ENCODE data around the gene ITFG1.

ITFG1 gene

DNA sequence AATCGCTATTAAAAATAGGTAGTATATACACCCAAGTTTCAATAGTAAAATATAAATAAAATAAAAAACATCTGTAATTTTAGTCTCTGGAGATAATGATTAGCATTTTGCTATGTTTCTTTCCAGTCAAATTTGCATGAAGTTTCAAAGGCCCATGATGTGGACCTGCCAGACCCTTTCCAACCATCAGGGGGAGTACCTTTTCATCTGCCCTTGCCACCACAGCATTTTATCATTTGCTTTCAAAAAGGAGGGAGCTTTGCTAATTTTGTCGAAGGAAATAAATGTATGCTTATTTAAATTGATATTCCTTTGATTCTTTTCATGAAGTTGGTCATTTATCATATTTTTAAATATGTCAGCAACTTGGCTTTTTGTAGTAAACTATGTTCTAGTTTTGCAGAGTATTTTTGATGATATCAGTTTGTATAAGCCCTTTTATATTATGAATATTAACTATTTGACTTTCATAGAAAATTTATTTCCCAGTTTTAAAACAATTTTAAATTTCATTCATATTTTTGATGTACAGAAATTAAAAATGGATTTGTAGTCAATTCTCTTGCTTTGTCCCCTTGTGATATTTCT, 201.9 kb downstream of the ITFG1 start:
- no peak for DNase-seq
- H3K36me3 Mint-ChIP-seq (ENCODE audit: insufficient read depth), result peaks cover 23% of the 10 kb centered on the region
- H3K4me3 Mint-ChIP-seq, result no peak overlapping the region

DNA sequence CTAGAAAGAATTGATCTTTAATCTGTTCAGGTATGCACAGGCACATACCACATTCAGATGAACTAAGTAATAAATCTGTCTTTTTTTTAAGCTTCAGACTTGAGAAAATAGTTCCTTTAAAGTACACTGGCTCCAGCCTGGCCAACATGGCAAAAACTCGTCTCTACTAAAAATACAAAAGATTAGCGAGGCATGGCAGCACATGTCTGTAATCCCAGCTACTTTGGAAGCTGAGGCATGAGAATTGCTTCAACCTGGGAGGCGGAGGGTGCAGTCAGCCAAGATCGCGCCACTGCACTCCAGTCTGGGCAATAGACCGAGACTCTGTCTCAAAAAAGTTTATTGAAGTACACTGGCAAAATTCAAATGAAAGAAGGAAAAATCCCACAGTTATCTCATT, 206.1 kb downstream of the ITFG1 start:
- Mint-ChIP-seq H3K4me3 (no peak overlapping the region), H3K36me3 (ENCODE audit: insufficient read depth) (peaks cover 18% of the 10 kb centered on the region), H3K9me3 (no peaks in the 10 kb centered on the region), H3K27me3 (no peaks in the 10 kb centered on the region), H3K4me1 (ENCODE audit: low read depth in 2 of 2) (no peaks in the 10 kb centered on the region), H3K27ac (no peak overlapping the region)
- ATAC-seq (replicated peaks), result no peak
- no peak for DNase-seq

More for the DNA sequence above, 201.9 kb downstream of the ITFG1 start:
- Mint-ChIP-seq H3K4me1 (ENCODE audit: low read depth in 2 of 2) (no peaks in the 10 kb centered on the region), H3K27me3 (no peaks in the 10 kb centered on the region), H3K9me3 (no peaks in the 10 kb centered on the region), H3K27ac (no peak overlapping the region)
- no peak for ATAC-seq (replicated peaks)

DNA sequence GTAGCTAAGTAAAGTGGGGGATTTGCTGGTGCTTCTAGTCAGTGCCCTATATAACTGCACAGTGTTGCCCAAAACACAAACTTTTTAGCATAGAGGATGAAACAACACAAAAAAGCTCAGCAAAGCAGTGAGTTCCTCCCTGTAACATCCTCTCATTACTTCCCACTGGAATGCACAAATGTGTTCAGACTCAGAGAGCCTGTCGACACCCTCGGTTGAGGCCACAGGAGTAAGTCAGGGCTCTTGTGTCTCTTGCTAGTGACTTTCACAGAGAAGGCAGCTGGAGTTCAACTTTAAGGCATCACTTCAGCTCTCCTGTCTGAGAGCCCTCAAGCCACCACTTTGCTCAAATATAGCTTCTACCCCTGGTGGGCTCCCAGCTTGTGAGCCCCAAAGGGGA, 209.9 kb downstream of the ITFG1 start:
- no peak for ATAC-seq (replicated peaks)
- DNase-seq, result no peak
- no peaks in the 10 kb centered on the region for H3K9me3 Mint-ChIP-seq
- no peak overlapping the region for H3K27ac Mint-ChIP-seq
- no peaks in the 10 kb centered on the region for H3K27me3 Mint-ChIP-seq
- H3K36me3 Mint-ChIP-seq (ENCODE audit: insufficient read depth), result peaks cover 1% of the 10 kb centered on the region
- no peak overlapping the region for H3K4me3 Mint-ChIP-seq
- no peaks in the 10 kb centered on the region for H3K4me1 Mint-ChIP-seq (ENCODE audit: low read depth in 2 of 2)

DNA sequence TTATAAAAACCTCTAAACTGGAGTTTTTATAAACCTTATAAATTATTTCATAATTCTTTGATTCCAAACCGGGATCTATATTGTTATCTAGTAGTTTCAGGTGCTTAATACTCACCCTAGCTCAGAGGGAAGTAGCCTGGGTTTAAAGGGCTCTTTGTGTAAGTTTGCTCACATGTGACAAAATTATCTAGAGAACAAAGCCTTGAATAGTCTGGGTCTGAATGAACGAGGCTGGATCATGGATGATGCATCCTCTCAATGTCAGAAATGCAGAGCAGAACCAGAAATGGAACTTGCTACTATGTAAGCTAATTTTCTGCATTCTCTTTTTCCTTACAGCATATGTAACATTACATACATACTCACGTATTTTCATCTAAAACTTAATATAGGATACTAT, 213.2 kb downstream of the ITFG1 start:
- no peak overlapping the region for H3K4me3 Mint-ChIP-seq
- H3K9me3 Mint-ChIP-seq, result no peaks in the 10 kb centered on the region
- no peaks in the 10 kb centered on the region for H3K27me3 Mint-ChIP-seq
- H3K4me1 Mint-ChIP-seq (ENCODE audit: low read depth in 2 of 2), result no peaks in the 10 kb centered on the region
- ATAC-seq (replicated peaks) (no peak), DNase-seq (no peak)
- H3K36me3 Mint-ChIP-seq (ENCODE audit: insufficient read depth), result no peaks in the 10 kb centered on the region
- no peak overlapping the region for H3K27ac Mint-ChIP-seq

DNA sequence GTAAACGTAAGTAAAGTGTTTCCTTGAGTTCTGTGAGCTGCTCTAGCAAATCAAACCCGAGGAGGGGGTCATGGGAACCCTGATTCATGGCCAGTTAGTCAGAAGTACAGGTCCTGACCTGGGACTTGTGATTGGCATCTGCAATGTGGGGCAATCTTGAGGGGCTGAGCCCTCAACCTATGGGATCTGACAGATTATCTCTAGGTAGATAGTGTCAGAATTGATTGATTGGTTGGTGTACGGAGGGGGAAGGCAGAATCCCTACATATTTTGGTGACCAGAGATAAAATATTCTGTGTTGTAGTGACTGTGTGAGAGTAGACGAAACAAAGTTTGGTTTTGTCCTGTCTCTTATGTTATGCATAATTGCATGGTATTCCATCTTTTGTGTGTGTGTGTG, 216.7 kb downstream of the ITFG1 start:
- no peak for ATAC-seq (replicated peaks)
- no peak for DNase-seq
- Mint-ChIP-seq H3K9me3 (no peaks in the 10 kb centered on the region), H3K27me3 (no peaks in the 10 kb centered on the region), H3K27ac (peak overlapping the region in 1 of 2 donors; percentile 66), H3K36me3 (ENCODE audit: insufficient read depth) (no peaks in the 10 kb centered on the region), H3K4me3 (no peak overlapping the region), H3K4me1 (ENCODE audit: low read depth in 2 of 2) (no peaks in the 10 kb centered on the region)

DNA sequence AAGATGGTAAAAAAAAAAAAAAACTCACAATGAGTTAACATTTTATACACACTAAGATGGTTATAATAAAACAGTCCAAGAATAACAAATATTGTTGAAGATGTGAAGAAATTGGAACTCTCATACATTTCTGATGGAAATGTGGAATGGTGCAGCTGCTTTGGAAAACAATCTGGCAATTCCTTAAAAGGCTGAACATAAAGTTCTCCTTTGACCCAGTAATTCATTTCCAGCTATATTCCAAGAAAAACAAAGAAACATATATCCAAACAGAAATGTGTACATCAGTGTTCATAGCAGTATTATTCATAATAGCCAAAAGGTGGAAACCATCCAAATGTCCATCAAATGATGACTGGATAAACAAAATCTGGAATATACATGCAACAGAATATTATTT, 219.8 kb downstream of the ITFG1 start:
- no peak for DNase-seq
- Mint-ChIP-seq H3K27ac (no peak overlapping the region), H3K4me1 (ENCODE audit: low read depth in 2 of 2) (no peaks in the 10 kb centered on the region), H3K36me3 (ENCODE audit: insufficient read depth) (peaks cover 7% of the 10 kb centered on the region), H3K9me3 (no peaks in the 10 kb centered on the region), H3K27me3 (no peaks in the 10 kb centered on the region), H3K4me3 (no peak overlapping the region)
- ATAC-seq (replicated peaks), result no peak

DNA sequence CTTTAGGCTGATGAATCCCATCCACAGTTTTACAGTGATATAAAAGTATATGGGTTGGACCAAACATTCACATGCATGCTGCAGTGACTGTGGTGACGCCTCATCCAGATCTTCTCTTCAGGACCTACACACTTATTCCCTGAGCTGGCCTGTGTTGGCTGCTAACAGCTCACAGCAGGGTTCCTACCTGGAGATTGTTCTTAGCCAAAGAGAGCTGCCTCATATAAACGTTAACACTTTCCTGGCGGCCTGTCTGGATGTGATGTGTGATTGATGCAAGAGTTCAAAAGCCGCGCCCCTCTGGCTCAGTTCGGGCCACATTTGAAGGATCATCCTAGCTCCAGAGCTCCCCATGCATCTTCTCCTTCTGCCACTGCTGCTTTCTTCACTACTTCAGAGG, 224.1 kb downstream of the ITFG1 start:
- no peak for DNase-seq
- no peaks in the 10 kb centered on the region for H3K9me3 Mint-ChIP-seq
- ATAC-seq (replicated peaks), result no peak
- no peaks in the 10 kb centered on the region for H3K4me1 Mint-ChIP-seq (ENCODE audit: low read depth in 2 of 2)
- no peak overlapping the region for H3K27ac Mint-ChIP-seq
- H3K27me3 Mint-ChIP-seq, result no peaks in the 10 kb centered on the region
- peaks cover 11% of the 10 kb centered on the region for H3K36me3 Mint-ChIP-seq (ENCODE audit: insufficient read depth)
- H3K4me3 Mint-ChIP-seq, result no peak overlapping the region

DNA sequence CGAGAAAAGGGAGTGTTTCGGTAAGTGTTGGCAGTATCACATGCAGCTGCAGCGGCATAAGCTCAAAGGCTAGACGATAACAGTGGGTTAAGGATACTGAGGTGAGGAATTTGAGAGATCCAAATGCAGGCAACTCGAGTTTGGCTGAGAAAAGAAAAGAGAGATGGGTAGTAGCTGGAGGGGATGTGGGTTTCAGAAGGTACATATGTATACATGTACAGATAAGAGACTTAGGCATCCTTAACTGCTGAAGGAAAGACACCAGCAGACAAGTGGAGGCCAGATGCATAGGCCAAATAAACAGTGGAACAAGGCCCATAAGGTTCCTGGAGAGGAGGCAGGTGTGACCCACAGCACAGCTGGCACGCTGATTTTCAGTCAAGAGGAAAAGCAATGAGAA, 230.6 kb downstream of the ITFG1 start:
- DNase-seq (no peak), ATAC-seq (replicated peaks) (no peak)
- no peaks in the 10 kb centered on the region for H3K4me1 Mint-ChIP-seq (ENCODE audit: low read depth in 2 of 2)
- H3K36me3 Mint-ChIP-seq (ENCODE audit: insufficient read depth), result no peaks in the 10 kb centered on the region
- H3K27me3 Mint-ChIP-seq, result no peaks in the 10 kb centered on the region
- no peak overlapping the region for H3K4me3 Mint-ChIP-seq
- peak overlapping the region in 1 of 2 donors; percentile 17 for H3K27ac Mint-ChIP-seq
- H3K9me3 Mint-ChIP-seq, result no peaks in the 10 kb centered on the region

DNA sequence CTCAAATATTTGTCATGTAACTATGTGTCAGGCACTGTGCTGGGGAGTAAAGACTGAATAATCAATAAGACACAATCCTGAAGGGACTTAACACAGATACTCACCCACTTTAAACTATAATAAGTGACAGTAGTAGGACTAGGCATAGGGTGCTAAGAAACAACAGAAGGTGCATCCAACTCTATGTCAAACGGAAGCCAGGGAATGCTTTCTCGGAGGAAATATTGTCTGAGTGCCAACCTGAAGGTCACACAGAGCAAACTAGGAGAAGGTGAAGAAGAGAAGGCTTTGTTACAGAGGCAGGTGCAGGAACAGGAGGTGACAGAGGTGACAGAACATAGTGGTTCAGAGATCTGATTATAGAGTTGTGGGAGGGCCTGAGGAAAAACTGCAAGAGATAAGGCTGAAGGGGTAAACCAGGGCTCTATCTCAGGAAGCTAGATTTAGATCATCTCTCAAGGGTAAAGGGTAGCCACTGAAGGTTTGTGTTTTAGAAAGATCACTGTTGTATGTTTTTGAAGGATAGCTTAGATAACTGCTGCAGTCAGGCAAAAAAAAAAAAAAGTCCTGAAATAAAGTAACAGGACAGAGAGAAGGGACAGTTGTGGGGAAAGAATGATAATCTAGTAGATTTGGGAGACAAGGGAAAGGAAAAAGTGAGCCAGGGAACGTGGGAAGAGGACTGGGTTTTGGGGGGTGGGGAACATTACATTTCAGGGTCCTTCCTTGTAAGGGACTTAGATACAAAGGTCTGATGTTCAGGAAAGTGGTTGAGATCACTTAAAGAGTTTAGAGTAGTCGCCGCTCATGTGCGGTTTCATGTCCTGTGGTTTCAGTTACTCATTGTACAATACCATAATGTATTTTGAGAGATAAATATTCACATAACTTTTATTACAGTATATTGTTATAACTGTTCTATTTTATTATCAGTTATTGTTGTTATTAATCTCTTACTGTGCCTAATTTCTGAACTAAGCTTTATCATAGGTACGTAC, 231.5 kb downstream of the ITFG1 start:
- ATAC-seq (replicated peaks) (no peak), DNase-seq (no peak)
- no peaks in the 10 kb centered on the region for H3K27me3 Mint-ChIP-seq
- H3K27ac Mint-ChIP-seq, result peak overlapping the region in 1 of 2 donors; percentile 17
- H3K4me1 Mint-ChIP-seq (ENCODE audit: low read depth in 2 of 2), result no peaks in the 10 kb centered on the region
- H3K4me3 Mint-ChIP-seq, result no peak overlapping the region
- H3K9me3 Mint-ChIP-seq, result no peaks in the 10 kb centered on the region
- H3K36me3 Mint-ChIP-seq (ENCODE audit: insufficient read depth), result no peaks in the 10 kb centered on the region

DNA sequence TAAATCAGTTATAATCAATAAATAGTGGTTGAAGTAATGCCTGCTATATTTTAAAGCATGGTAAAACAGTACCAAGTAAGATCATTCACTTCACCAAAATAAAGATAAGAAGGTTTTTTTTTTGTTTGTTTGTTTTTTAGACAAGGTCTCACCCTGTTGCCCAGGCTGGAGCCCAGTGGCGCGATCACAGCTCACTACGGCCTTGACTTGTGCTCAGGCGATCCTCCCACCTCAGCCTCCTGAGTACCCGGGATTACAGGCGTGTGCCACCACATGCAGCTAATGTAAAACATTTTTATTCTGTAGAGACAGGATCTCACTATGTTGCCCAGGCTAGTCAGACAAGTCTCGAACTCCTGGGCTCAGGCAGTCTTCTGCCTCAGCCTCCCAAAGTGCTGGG, 232.6 kb downstream of the ITFG1 start:
- Mint-ChIP-seq H3K4me1 (ENCODE audit: low read depth in 2 of 2) (no peaks in the 10 kb centered on the region), H3K36me3 (ENCODE audit: insufficient read depth) (no peaks in the 10 kb centered on the region), H3K4me3 (no peak overlapping the region), H3K27ac (no peak overlapping the region), H3K27me3 (no peaks in the 10 kb centered on the region), H3K9me3 (no peaks in the 10 kb centered on the region)
- ATAC-seq (replicated peaks) (no peak), DNase-seq (no peak)

DNA sequence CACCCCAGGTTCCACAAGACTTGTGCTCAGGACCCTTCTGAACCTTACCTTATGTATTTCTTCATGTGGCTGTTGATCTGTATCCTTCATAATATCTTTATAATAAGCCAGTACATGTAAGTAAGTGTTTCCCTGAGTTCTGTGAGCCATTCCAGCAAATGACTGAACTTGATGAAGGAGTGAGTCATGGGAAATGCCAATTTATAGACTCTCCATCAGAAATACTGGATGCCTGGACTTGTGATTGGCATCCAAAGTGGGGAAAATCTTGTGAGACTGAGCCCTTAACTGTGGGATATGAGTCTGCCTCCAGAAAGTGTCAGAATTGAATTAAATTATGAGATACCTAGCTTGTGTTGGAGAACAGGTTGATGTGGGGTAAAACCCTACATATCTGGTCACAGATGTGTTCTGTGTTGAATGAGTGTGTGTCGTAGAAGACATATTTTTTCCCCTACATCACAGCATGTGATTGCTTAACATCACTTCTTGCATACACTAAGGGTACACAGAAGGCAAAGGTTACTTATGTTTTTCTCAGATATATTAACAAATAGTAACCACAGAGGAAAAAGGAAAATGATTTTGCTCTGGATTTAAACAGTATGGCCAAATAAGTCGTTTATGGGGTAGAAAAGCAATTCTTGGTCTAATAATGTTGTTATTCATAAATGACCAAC, 247.0 kb downstream of the ITFG1 start:
- no peaks in the 10 kb centered on the region for H3K27me3 Mint-ChIP-seq
- no peak for ATAC-seq (replicated peaks)
- peaks cover 15% of the 10 kb centered on the region for H3K36me3 Mint-ChIP-seq (ENCODE audit: insufficient read depth)
- H3K4me1 Mint-ChIP-seq (ENCODE audit: low read depth in 2 of 2), result peaks cover 0 to 4% of the 10 kb centered on the region in 2 donors
- no peak overlapping the region for H3K27ac Mint-ChIP-seq
- H3K4me3 Mint-ChIP-seq, result no peak overlapping the region
- no peak for DNase-seq
- H3K9me3 Mint-ChIP-seq, result no peaks in the 10 kb centered on the region

DNA sequence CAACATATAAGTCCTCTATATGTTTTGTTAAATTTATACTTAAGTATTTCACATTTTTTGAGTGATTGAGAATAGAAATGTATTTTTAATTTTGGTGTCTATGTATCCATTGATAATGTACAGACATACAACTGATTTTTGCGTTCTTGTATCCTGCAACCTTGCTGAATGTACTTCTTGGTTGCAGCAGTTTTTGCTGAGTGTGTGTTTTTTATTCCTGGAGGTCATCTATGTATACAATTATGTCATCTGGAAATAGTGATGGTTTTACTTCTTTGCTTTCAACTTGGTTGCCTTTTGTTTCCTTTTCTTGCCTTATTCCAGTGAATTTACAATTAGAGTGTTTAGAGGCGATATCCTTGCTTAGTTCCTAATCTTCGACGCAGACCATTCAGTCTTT, 249.6 kb downstream of the ITFG1 start:
- Mint-ChIP-seq H3K4me3 (no peak overlapping the region), H3K36me3 (ENCODE audit: insufficient read depth) (peaks cover 4% of the 10 kb centered on the region), H3K27me3 (no peaks in the 10 kb centered on the region), H3K27ac (no peak overlapping the region), H3K4me1 (ENCODE audit: low read depth in 2 of 2) (peaks cover 0 to 4% of the 10 kb centered on the region in 2 donors), H3K9me3 (no peaks in the 10 kb centered on the region)
- DNase-seq (no peak), ATAC-seq (replicated peaks) (no peak)

DNA sequence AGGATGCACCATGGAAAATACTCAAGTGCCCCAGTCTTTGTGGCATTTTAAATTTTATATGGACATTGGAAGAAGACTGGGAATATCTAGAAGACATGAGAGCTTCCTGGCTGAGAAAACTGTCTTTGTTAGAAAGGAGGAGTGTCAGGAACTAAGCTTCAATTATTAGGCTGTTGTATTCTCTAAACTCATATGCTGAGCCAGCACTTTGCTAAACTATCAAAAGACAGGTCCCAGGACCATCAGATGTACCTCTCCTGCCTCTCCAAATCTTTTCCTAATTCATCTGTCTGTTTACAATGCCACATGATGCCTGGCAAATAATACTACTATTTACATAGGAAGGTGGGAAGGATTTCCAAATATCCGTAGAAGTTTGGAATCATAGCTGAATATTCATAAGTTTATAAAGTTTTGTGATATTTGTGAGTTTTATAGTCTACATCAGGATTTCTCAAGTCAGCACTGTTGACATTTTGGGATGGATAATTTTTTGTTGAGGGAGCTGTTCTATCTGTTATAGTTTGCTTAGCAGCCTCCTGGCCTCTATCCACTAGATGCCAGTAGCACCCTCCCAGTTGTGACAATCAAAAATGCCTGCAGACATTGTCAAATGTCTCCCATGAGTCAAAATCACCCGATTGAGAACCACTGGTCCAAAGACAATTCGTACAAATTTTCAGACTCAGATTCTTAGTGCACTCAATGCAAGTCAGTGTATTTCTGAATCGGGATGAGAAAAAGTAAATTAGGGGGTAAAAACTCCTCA, 255.9 kb downstream of the ITFG1 start:
- ATAC-seq (replicated peaks), result no peak
- H3K4me1 Mint-ChIP-seq (ENCODE audit: low read depth in 2 of 2), result no peaks in the 10 kb centered on the region
- no peak for DNase-seq
- H3K9me3 Mint-ChIP-seq, result no peaks in the 10 kb centered on the region
- no peaks in the 10 kb centered on the region for H3K36me3 Mint-ChIP-seq (ENCODE audit: insufficient read depth)
- no peak overlapping the region for H3K4me3 Mint-ChIP-seq
- no peak overlapping the region for H3K27ac Mint-ChIP-seq
- no peaks in the 10 kb centered on the region for H3K27me3 Mint-ChIP-seq

All from effector memory CD8-positive, alpha-beta T cell (primary cell).